Measurements from ENCODE around the gene BHMT. TPM values are rescaled to one million over a fixed set of nuclear protein-coding genes. Genes with fewer than 3 reads are reported as not detected.
"Not testable (repeated sequence)": the region's sequence is repeated elsewhere in the genome, so short reads cannot be mapped to it uniquely, and the experiment has no call there.

BHMT gene
- total RNA-seq, 2 experiments from 2014 or later: not detected

- H3K27me3 Mint-ChIP-seq (ENCODE audit: low read depth): peaks cover 1% of the 10 kb centered on the region
- DNase-seq (no peak), ATAC-seq (no peak)
- no peaks in the 10 kb centered on the region for H3K9me3 Mint-ChIP-seq (ENCODE audit: insufficient read depth)
- no peaks in the 10 kb centered on the region for H3K36me3 Mint-ChIP-seq (ENCODE audit: low read depth)
- CTCF ChIA-PET: no interaction called here
- no peak overlapping the region for H3K27ac Mint-ChIP-seq
- no peaks in the 10 kb centered on the region for H3K4me1 Mint-ChIP-seq (ENCODE audit: low read depth)
- no peak overlapping the region for H3K4me3 Mint-ChIP-seq
- POLR2A ChIA-PET: no interaction called here
These were observed 37.8 kb downstream of the BHMT start for GRCh38 chr5:79149433-79149832.

- H3K9me3 Mint-ChIP-seq (ENCODE audit: insufficient read depth): no peaks in the 10 kb centered on the region
- no peak for ATAC-seq
- no peaks in the 10 kb centered on the region for H3K4me1 Mint-ChIP-seq (ENCODE audit: low read depth)
- H3K27me3 Mint-ChIP-seq (ENCODE audit: low read depth): peaks cover 5% of the 10 kb centered on the region
- no peak for DNase-seq
- POLR2A ChIA-PET: no interaction called here
- no peak overlapping the region for H3K27ac Mint-ChIP-seq
- no peak overlapping the region for H3K4me3 Mint-ChIP-seq
- H3K36me3 Mint-ChIP-seq (ENCODE audit: low read depth): no peaks in the 10 kb centered on the region
- CTCF ChIA-PET: no interaction called here
These were observed 40.5 kb downstream of the BHMT start for GRCh38 chr5:79151942-79152671.

- no peaks in the 10 kb centered on the region for H3K9me3 Mint-ChIP-seq (ENCODE audit: insufficient read depth)
- H3K4me3 Mint-ChIP-seq: no peak overlapping the region
- ATAC-seq (no peak), DNase-seq (no peak)
- ChIA-PET CTCF (interaction anchor here (1.3 kb wide), 1 partner anchor 34 kb away, joined by 3 read pairs; no protein-coding TSS in a partner anchor), POLR2A (interaction anchor here (0.9 to 1.1 kb wide), 2 partner anchors 11 to 169 kb away, joined by 3 read pairs; no protein-coding TSS in a partner anchor)
- no peak overlapping the region for H3K27ac Mint-ChIP-seq
- no peaks in the 10 kb centered on the region for H3K36me3 Mint-ChIP-seq (ENCODE audit: low read depth)
- H3K27me3 Mint-ChIP-seq (ENCODE audit: low read depth): peaks cover 10% of the 10 kb centered on the region
- H3K4me1 Mint-ChIP-seq (ENCODE audit: low read depth): no peaks in the 10 kb centered on the region
These were observed 45.7 kb downstream of the BHMT start for GRCh38 chr5:79157305-79157704.

- H3K4me1 Mint-ChIP-seq (ENCODE audit: low read depth); H3K27me3 Mint-ChIP-seq (ENCODE audit: low read depth); POLR2A ChIA-PET; H3K4me3 Mint-ChIP-seq; ATAC-seq; H3K9me3 Mint-ChIP-seq (ENCODE audit: insufficient read depth); H3K36me3 Mint-ChIP-seq (ENCODE audit: low read depth); DNase-seq; H3K27ac Mint-ChIP-seq: not testable (repeated sequence)
- CTCF ChIA-PET: interaction anchor here (0.7 kb wide), 1 partner anchor 29 kb away, joined by 3 read pairs; no protein-coding TSS in a partner anchor
These were observed 50.0 kb downstream of the BHMT start for GRCh38 chr5:79161647-79162046.

- H3K36me3 Mint-ChIP-seq (ENCODE audit: low read depth): no peaks in the 10 kb centered on the region
- H3K9me3 Mint-ChIP-seq (ENCODE audit: insufficient read depth): no peaks in the 10 kb centered on the region
- no peak overlapping the region for H3K27ac Mint-ChIP-seq
- no peak for DNase-seq
- no peak for ATAC-seq
- CTCF ChIA-PET: no interaction called here
- peaks cover 3% of the 10 kb centered on the region for H3K27me3 Mint-ChIP-seq (ENCODE audit: low read depth)
- H3K4me3 Mint-ChIP-seq: no peak overlapping the region
- no peaks in the 10 kb centered on the region for H3K4me1 Mint-ChIP-seq (ENCODE audit: low read depth)
- POLR2A ChIA-PET: no interaction called here
These were observed 56.4 kb downstream of the BHMT start for GRCh38 chr5:79168031-79168430.

GRCh38 chr5:79170661-79171060, 59.1 kb downstream of the BHMT start:
- POLR2A ChIA-PET: no interaction called here
- H3K4me3 Mint-ChIP-seq: no peak overlapping the region
- peaks cover 3% of the 10 kb centered on the region for H3K27me3 Mint-ChIP-seq (ENCODE audit: low read depth)
- H3K36me3 Mint-ChIP-seq (ENCODE audit: low read depth): no peaks in the 10 kb centered on the region
- H3K27ac Mint-ChIP-seq: no peak overlapping the region
- DNase-seq: no peak
- H3K9me3 Mint-ChIP-seq (ENCODE audit: insufficient read depth): no peaks in the 10 kb centered on the region
- CTCF ChIA-PET: no interaction called here
- no peaks in the 10 kb centered on the region for H3K4me1 Mint-ChIP-seq (ENCODE audit: low read depth)
- ATAC-seq: no peak

- no peaks in the 10 kb centered on the region for H3K4me1 Mint-ChIP-seq (ENCODE audit: low read depth)
- no peaks in the 10 kb centered on the region for H3K9me3 Mint-ChIP-seq (ENCODE audit: insufficient read depth)
- no peak for DNase-seq
- no peaks in the 10 kb centered on the region for H3K36me3 Mint-ChIP-seq (ENCODE audit: low read depth)
- ChIA-PET POLR2A (no interaction called here), CTCF (no interaction called here)
- ATAC-seq: no peak
- peaks cover 3% of the 10 kb centered on the region for H3K27me3 Mint-ChIP-seq (ENCODE audit: low read depth)
- no peak overlapping the region for H3K4me3 Mint-ChIP-seq
- no peak overlapping the region for H3K27ac Mint-ChIP-seq
These were observed 60.1 kb downstream of the BHMT start for GRCh38 chr5:79171635-79172245.

GRCh38 chr5:79172269-79172668, 60.7 kb downstream of the BHMT start:
- ATAC-seq (no peak), DNase-seq (no peak)
- H3K4me3 Mint-ChIP-seq: no peak overlapping the region
- no peaks in the 10 kb centered on the region for H3K36me3 Mint-ChIP-seq (ENCODE audit: low read depth)
- POLR2A ChIA-PET: no interaction called here
- H3K9me3 Mint-ChIP-seq (ENCODE audit: insufficient read depth): no peaks in the 10 kb centered on the region
- no peak overlapping the region for H3K27ac Mint-ChIP-seq
- H3K27me3 Mint-ChIP-seq (ENCODE audit: low read depth): peaks cover 3% of the 10 kb centered on the region
- H3K4me1 Mint-ChIP-seq (ENCODE audit: low read depth): no peaks in the 10 kb centered on the region
- CTCF ChIA-PET: no interaction called here

- H3K4me1 Mint-ChIP-seq (ENCODE audit: low read depth): no peaks in the 10 kb centered on the region
- H3K9me3 Mint-ChIP-seq (ENCODE audit: insufficient read depth): no peaks in the 10 kb centered on the region
- H3K4me3 Mint-ChIP-seq: no peak overlapping the region
- peaks cover 3% of the 10 kb centered on the region for H3K27me3 Mint-ChIP-seq (ENCODE audit: low read depth)
- POLR2A ChIA-PET: no interaction called here
- no peaks in the 10 kb centered on the region for H3K36me3 Mint-ChIP-seq (ENCODE audit: low read depth)
- no peak overlapping the region for H3K27ac Mint-ChIP-seq
- CTCF ChIA-PET: no interaction called here
- ATAC-seq: no peak
- no peak for DNase-seq
These were observed 62.0 kb downstream of the BHMT start for GRCh38 chr5:79173626-79174025.

- H3K27me3 Mint-ChIP-seq (ENCODE audit: low read depth); CTCF ChIA-PET; POLR2A ChIA-PET; H3K27ac Mint-ChIP-seq; DNase-seq; H3K9me3 Mint-ChIP-seq (ENCODE audit: insufficient read depth); ATAC-seq; H3K4me1 Mint-ChIP-seq (ENCODE audit: low read depth); H3K36me3 Mint-ChIP-seq (ENCODE audit: low read depth); H3K4me3 Mint-ChIP-seq: not testable (repeated sequence)
These were observed 68.8 kb downstream of the BHMT start for GRCh38 chr5:79180449-79180848.

GRCh38 chr5:79181419-79182022, 69.9 kb downstream of the BHMT start:
- ChIA-PET CTCF (no interaction called here), POLR2A (no interaction called here)
- no peak for DNase-seq
- Mint-ChIP-seq H3K36me3 (ENCODE audit: low read depth) (no peaks in the 10 kb centered on the region), H3K9me3 (ENCODE audit: insufficient read depth) (no peaks in the 10 kb centered on the region), H3K4me3 (no peak overlapping the region), H3K27me3 (ENCODE audit: low read depth) (no peaks in the 10 kb centered on the region), H3K4me1 (ENCODE audit: low read depth) (no peaks in the 10 kb centered on the region), H3K27ac (no peak overlapping the region)
- no peak for ATAC-seq

Data from activated CD8-positive, alpha-beta T cell treated with anti-CD3 and anti-CD28 coated beads, Interleukin-2, amount 10 ng/mL, durations not matched to agents 7 days and 5 days (primary cell).